Ovary (tissue), 3 donors: ENCODE results near the gene PARD3B.

ENCODE experiments used
- CTCF ChIP-seq, 3 donors: fragments of 450-650 bp in 2 of 3; fragments of 200-600 bp in 1 of 3; IDR thresholded peaks; one replicate each; pipeline versions ENCODE4 v1.5.1 to v1.8.0; 2016 to 2022; ENCODE audit warnings: antibody characterized with exemption in 3 of 3, mild to moderate bottlenecking in 1 of 3
- EP300 ChIP-seq: sonication (generic); formaldehyde crosslinking; IDR thresholded peaks from one replicate; pipeline ENCODE4 v1.6.1; 2017; ENCODE audit warnings: antibody characterized with exemption
- POLR2A ChIP-seq: fragments of 450-650 bp; IDR thresholded peaks from one replicate; pipeline ENCODE4 v1.6.1; 2017; ENCODE audit warnings: antibody characterized with exemption, mild to moderate bottlenecking, moderate library complexity
- donor health status: DM: no; HTN: no; CAD: no.

- no peak for TF ChIP-seq CTCF (IDR thresholded peaks at IDR 0.05)
- TF ChIP-seq POLR2A: no peak
- no peak for TF ChIP-seq EP300
Observed at GRCh38 chr2:205494537-205495235, 949.4 kb downstream of the PARD3B start.
